Ammon's horn (tissue), 1 donor: ENCODE results near the gene ATN1.
"Not testable (repeated sequence)": the region's sequence is repeated elsewhere in the genome, so short reads cannot be mapped to it uniquely, and the experiment has no call there.

Source experiments
- DNase-seq: peaks from one replicate; pipeline ENCODE4 v3.0.0-alpha.2; 2016; ENCODE audit warnings: low spot score

The ATN1 gene, protein sequence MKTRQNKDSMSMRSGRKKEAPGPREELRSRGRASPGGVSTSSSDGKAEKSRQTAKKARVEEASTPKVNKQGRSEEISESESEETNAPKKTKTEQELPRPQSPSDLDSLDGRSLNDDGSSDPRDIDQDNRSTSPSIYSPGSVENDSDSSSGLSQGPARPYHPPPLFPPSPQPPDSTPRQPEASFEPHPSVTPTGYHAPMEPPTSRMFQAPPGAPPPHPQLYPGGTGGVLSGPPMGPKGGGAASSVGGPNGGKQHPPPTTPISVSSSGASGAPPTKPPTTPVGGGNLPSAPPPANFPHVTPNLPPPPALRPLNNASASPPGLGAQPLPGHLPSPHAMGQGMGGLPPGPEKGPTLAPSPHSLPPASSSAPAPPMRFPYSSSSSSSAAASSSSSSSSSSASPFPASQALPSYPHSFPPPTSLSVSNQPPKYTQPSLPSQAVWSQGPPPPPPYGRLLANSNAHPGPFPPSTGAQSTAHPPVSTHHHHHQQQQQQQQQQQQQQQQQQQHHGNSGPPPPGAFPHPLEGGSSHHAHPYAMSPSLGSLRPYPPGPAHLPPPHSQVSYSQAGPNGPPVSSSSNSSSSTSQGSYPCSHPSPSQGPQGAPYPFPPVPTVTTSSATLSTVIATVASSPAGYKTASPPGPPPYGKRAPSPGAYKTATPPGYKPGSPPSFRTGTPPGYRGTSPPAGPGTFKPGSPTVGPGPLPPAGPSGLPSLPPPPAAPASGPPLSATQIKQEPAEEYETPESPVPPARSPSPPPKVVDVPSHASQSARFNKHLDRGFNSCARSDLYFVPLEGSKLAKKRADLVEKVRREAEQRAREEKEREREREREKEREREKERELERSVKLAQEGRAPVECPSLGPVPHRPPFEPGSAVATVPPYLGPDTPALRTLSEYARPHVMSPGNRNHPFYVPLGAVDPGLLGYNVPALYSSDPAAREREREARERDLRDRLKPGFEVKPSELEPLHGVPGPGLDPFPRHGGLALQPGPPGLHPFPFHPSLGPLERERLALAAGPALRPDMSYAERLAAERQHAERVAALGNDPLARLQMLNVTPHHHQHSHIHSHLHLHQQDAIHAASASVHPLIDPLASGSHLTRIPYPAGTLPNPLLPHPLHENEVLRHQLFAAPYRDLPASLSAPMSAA (N-terminal part only)

DNA sequence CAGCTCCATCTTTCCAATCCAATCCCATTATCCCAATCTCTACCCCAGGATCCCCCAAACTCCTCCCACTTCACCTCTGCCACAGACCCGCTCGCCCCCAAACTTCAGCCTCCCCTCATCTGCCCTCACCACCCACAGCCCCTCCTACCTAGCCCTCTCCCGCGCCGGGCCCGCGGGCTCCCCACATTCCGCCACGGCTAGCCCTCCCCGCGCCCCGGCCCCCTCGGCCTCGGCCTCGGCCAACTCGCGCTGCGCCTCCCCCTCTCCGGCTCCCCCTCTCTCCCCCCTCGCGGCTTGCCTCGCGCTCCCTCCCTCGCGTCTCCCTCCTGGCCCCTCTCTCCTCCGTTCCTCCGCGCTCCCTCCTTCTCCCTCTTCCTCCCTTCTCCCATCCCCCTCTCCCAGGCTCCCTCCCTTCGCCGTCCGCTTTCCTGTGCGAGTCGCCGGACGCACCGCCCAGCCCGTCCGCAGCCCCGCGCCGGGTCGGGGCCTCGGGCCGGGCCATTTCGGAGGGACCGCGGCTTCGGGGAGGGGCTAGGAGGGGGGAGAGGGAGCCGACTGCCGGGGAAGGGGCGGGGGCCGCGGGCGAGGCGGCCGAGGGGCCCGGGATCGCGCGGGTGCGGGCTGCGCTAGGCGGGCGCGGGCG lies at the start of gene ATN1:
TSS of gene ATN1 (plus strand) at position 581 of the 643 bp plus-strand sequence. CDS start 6,043 bp downstream, outside the sequence.
- DNase-seq: peak; percentile 92

GRCh38 chr12:6879824-6880223 lies 47.9 kb upstream of the ATN1 start:
- not testable (repeated sequence) for DNase-seq

DNA sequence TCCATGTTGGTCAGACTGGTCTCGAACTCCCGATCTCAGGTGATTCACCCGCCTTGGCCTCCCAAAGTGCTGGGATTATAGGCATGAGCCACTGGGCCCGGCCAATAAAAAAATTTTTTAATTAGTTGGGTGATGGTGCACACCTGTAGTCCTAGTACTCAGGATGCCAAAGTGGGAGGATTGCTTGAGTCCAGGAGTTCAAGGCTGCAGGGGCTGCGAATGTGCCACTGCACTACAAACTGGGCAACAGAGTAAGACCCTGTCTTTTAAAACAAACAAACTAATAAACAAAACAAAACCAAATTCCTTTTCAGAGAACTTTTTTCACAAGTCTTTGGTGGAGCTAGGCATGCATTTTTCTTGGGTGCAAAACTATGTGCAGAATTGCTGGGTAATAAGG lies 44.5 kb upstream of the ATN1 start:
- DNase-seq: no peak

DNA sequence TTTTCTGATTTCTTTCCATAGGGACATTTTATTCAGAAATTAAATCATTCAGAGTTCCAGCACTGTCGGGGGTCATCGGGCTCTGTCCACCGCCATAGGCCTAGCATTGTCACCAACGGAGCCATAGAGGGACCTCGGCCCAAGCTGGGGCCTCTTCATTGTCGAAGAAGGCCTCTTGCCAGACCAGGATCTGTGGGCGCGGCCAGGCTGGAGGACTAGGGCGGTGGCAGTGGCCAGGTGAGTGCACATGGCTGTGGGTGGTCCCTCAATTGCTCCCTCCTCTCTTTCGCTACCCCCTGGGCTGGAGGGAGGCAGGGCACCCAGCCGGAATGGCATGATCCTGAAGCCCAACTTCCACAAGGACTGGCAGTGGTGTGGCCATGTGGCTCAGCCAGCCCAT lies 44.1 kb upstream of the ATN1 start:
- DNase-seq: no peak

- DNase-seq: no peak
These were observed 43.2 kb upstream of the ATN1 start for GRCh38 chr12:6884539-6884938.

- DNase-seq: not testable (repeated sequence)
These were observed 41.4 kb upstream of the ATN1 start for GRCh38 chr12:6886206-6886999.

DNA sequence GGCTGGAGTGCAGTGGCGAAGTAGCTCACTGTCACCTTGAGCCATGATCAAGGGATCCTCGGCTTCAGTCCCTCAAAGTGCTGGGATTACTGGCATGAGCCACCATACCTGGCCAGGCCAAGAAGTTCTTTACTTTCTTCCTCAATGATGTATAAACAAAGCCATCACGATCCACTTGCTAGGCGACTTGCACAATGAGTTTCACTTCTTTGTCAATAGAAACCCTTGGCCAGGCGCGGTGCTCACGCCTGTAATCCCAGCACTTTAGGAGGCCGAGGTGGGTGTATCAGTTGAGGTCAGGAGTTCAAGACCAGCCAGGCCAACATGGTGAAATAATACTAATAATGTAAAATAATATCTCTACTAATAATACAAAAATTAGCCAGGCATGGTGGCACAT lies 40.3 kb upstream of the ATN1 start:
- DNase-seq: no peak

DNA sequence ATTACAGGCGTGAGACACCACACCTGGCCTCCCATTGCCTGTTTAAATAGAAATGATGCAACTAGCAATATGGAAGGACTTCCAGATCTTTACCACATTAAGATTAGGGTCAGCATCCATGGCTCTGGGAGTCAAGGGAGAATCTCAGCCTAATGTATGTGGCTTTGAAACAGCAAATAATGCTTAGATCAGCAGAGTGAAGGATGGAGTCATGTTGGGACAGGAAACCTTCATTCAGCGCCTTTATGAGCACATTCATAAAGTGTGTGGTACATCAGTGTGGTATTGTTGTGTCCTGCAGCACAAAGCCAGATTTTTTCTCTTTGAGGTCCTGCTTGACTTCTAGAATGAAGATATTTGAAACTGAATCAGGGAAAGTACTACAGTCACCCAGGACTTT lies 39.4 kb upstream of the ATN1 start:
- no peak for DNase-seq

DNA sequence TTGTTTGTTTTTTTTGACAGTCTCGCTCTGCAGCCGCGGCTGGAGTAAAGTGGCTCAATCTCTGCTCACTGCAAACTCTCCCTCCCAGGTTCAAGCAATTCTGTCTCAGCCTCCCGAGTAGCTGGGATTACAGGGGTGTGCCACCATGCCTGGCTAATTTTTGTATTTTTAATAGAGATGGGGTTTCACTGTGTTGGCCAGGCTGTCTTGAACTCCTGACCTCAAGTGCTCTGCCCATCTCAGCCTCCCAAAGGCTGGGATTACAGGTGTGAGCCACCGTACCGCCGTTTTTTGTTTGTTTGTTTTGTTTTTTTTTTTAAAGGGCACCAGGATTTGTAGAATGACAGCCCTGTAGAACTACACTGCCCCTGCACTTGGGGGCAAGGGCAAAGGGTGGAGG lies 39.0 kb upstream of the ATN1 start:
- DNase-seq: not testable (repeated sequence)

DNA sequence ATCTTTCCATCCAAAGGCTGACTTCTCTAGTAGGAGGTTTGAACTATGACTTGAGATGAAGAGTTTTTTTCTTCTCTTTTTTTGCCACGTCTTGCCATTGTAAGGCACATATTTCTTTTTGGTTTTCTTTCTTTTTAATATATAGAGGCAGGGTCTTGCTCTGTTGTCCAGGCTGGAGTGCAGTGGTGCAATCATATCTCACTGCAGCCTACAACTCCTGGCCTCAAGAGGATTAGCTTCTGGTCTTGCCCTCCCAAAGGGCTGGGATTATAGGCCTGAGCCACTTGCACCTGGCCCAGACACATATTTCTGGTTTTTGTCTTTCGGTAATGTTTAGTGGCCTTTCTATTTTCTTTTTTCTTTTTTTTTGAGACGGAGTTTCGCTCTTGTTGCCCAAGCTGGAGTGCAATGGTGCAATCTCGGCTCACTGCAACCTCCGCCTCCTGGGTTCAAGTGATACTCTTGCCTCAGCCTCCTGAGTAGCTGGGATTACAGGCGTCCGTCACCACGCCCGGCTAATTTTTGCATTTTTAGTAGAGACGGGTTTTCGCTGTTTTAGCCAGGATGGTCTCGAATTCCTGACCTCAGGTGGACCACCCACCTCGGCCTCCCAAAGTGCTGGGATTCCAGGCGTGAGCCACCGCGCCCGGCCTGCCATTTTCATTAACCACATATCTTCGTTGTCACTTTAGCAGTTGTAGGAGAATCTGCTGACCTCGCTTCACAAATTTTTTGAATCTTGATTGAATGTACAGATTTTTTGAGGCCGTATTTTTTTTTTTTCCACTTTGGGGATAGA lies 37.8 kb upstream of the ATN1 start:
- DNase-seq: not testable (repeated sequence)

GRCh38 chr12:6890789-6891645 lies 36.7 kb upstream of the ATN1 start:
- DNase-seq: peak; percentile 98

DNA sequence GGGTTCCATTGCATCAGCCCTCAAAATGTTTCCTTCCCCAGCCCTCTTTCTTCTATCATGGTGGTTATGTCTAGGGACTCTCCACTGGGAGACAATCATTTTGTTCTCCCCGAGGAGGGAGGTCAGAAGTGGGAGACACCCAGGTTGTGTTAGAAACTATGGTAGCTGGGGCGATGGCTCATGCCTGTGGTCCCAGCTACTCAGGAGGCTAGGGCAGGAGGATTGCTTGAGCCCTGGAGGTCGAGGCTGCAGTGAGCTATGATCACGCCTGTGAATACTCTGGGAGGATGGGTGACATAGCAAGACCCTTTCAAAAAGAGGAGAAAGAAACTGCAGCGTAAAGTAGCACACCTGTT lies 36.1 kb upstream of the ATN1 start:
- no peak for DNase-seq

GRCh38 chr12:6892683-6893082 lies 35.1 kb upstream of the ATN1 start:
- not testable (repeated sequence) for DNase-seq

DNA sequence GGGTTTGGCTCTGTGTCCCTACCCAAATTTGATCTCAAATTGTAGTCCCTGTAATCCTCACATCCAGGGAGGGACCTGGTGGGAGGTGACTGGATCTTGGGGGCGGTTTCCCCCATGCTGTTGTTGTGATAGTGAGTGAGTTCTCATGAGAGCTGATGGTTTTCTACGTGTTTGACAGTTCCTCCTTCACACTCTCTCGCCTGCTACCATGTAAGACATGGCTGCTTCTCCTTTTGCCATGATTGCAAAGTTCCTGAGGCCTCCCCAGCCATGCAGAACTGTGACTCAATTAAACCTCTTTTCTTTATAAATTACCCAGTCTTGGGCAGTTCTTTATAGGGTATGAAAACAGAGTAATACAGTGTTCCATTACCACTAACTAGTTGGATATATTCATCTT lies 33.4 kb upstream of the ATN1 start:
- DNase-seq: no peak

DNA sequence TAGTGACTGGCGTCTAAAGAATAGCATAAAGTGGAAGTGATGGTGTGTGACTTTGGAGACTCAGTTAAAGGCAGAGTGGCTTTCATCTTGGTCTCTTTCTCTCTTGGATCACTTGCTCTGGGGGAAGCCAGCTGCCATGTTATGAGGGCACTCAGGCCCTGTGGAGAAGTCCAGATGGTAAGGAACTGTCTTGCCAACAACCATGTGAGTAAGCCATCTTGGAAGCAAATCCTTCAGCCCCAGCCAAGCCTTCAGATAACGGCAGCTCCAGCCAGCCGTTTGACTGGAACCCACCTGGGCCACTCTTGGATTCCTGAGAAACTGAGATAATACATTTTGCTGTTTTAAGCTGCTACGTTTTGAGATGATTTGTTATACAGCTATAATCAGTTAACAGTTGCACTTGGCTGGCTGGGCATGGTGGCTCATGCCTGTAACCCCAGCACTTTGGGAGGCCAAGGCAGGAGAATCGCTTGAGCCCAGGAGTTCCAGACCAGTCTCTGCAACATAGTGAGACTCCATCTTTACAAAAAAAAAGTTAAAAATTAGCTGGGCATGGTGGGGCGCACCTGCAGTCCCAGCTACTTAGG lies 30.8 kb upstream of the ATN1 start:
- no peak for DNase-seq

DNA sequence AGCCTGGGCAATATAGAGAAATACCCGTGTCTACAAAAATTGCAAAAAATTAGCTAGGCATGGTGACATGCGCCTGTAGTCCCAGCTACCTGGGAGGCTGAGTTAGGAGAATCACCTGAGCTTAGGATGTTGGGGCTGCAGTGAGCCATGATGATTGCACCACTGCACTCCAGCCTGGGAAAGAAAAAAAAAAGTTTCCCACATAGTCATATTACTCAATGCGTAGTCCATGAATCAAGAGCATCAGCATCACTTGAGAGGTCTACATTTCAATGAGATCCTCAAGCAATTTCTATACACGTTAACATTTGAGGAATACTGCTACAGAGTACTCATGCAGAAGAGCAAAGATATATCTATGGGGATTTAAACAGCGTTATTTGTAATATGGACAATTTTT lies 28.3 kb upstream of the ATN1 start:
- DNase-seq: no peak

GRCh38 chr12:6899837-6900519 lies 27.8 kb upstream of the ATN1 start:
- peak; percentile 89 for DNase-seq

- DNase-seq: no peak
These were observed 25.3 kb upstream of the ATN1 start for GRCh38 chr12:6902448-6902847.
